Posterior vena cava (tissue), 2 donors: ENCODE measurements around the gene ITPKA. TPM values are rescaled to one million over a fixed set of nuclear protein-coding genes. Genes with fewer than 3 reads are reported as not detected.
A peak's percentile ranks its signal among the peaks of the same experiment; 100 is the strongest.

Experiments
- DNase-seq: peaks from one replicate; pipeline ENCODE4 v3.0.0-alpha.2; 2020; ENCODE audit warnings: low spot score
- intact Hi-C, 2 donors: fragments of 100-400 bp; cut with DNase I; formaldehyde crosslinking; loops; one replicate each; pipeline versions ENCODE4 v1.14.1 to v1.14.2; 2022 to 2023
- total RNA-seq, 2 donors: library from RNA; stranded (reverse); fragmentation: NEBNext Ultra II Directional; extraction: Animal tissue kit (Norgen Biotek cat#: 25700); gene quantifications; one replicate each; pipeline ENCODE4 v1.2.1, GENCODE V29; 2021
- donor health status: DM: yes; HTN: yes; CAD: no.
- donor health status: DM: yes; HTN: yes; CAD: no.

Gene ITPKA
- total RNA-seq, 2 donors from 2014 or later, result 0.28 to 0.33 TPM

GRCh38 chr15:41487381-41487780, 6.3 kb upstream of the ITPKA start:
- intact Hi-C loops, result no loop called here
- peak; percentile 47 for DNase-seq

- intact Hi-C loops, result no loop called here
- peak; percentile 29 for DNase-seq
Observed at GRCh38 chr15:41487802-41488201, 5.9 kb upstream of the ITPKA start.

- DNase-seq, result no peak
- intact Hi-C loops, result no loop called here
Observed at GRCh38 chr15:41489641-41490040, 4.0 kb upstream of the ITPKA start.

GRCh38 chr15:41490355-41490754, 3.3 kb upstream of the ITPKA start:
- DNase-seq, result no peak
- intact Hi-C loops, result no loop called here

GRCh38 chr15:41491889-41492288, 1.8 kb upstream of the ITPKA start:
- DNase-seq, result no peak
- intact Hi-C loops, result no loop called here

- intact Hi-C loops, result no loop called here
Observed at GRCh38 chr15:41492597-41493204, 973 bp upstream of the ITPKA start.

GRCh38 chr15:41493902-41494189, 172 bp downstream of the ITPKA start:
- intact Hi-C loops, result no loop called here

More at GRCh38 chr15:41492597-41493204, 973 bp upstream of the ITPKA start:
- DNase-seq, result no peak

GRCh38 chr15:41494190-41494921, 682 bp downstream of the ITPKA start:
- intact Hi-C loops, result no loop called here
- no peak for DNase-seq

More at GRCh38 chr15:41493902-41494189, 172 bp downstream of the ITPKA start:
- no peak for DNase-seq

- DNase-seq, result peak; percentile 86
- intact Hi-C loops, result no loop called here
Observed at GRCh38 chr15:41494922-41495735, 1.5 kb downstream of the ITPKA start.

GRCh38 chr15:41495736-41496599, 2.3 kb downstream of the ITPKA start:
- intact Hi-C loops, result no loop called here
- no peak for DNase-seq

- DNase-seq, result no peak
- intact Hi-C loops, result no loop called here
Observed at GRCh38 chr15:41498657-41499056, 5.0 kb downstream of the ITPKA start.

GRCh38 chr15:41499109-41499851, 5.6 kb downstream of the ITPKA start:
- intact Hi-C loops, result no loop called here
- no peak for DNase-seq

- intact Hi-C loops, result no loop called here
- no peak for DNase-seq
Observed at GRCh38 chr15:41501191-41501917, 7.7 kb downstream of the ITPKA start.

- intact Hi-C loops, result no loop called here
- no peak for DNase-seq
Observed at GRCh38 chr15:41501931-41502794, 8.5 kb downstream of the ITPKA start.

- intact Hi-C loops, result no loop called here
- no peak for DNase-seq
Observed at GRCh38 chr15:41502795-41503668, 9.4 kb downstream of the ITPKA start.

- intact Hi-C loops, result no loop called here
- DNase-seq, result no peak
Observed at GRCh38 chr15:41503669-41504010, 10.0 kb downstream of the ITPKA start.
